Prostate gland (tissue), 2 donors: ENCODE data around the gene TMEM140.

Experiments used
- POLR2A ChIP-seq: fragments of 450-650 bp; IDR thresholded peaks from one replicate; pipeline ENCODE4 v1.6.1; 2016; ENCODE audit warnings: antibody characterized with exemption, mild to moderate bottlenecking
- POLR2AphosphoS5 ChIP-seq: sonication (generic); formaldehyde crosslinking; IDR thresholded peaks from one replicate; pipeline ENCODE4 v1.6.1; 2017; ENCODE audit warnings: antibody characterized with exemption
- TF ChIP-seq, protein P1 (sequence below), 4 experiments: fragments of 200-600 bp in 2 of 4; fragments of 450-650 bp in 2 of 4; sonication (generic) in 2 of 4; IDR thresholded peaks; 1 replicate in 3 of 4; 2 replicates in 1 of 4; pipeline ENCODE4 v1.5.1; 2016 to 2019; ENCODE audit warnings: antibody characterized with exemption in 4 of 4, mild to moderate bottlenecking in 2 of 4, moderate library complexity in 2 of 4

DNA sequence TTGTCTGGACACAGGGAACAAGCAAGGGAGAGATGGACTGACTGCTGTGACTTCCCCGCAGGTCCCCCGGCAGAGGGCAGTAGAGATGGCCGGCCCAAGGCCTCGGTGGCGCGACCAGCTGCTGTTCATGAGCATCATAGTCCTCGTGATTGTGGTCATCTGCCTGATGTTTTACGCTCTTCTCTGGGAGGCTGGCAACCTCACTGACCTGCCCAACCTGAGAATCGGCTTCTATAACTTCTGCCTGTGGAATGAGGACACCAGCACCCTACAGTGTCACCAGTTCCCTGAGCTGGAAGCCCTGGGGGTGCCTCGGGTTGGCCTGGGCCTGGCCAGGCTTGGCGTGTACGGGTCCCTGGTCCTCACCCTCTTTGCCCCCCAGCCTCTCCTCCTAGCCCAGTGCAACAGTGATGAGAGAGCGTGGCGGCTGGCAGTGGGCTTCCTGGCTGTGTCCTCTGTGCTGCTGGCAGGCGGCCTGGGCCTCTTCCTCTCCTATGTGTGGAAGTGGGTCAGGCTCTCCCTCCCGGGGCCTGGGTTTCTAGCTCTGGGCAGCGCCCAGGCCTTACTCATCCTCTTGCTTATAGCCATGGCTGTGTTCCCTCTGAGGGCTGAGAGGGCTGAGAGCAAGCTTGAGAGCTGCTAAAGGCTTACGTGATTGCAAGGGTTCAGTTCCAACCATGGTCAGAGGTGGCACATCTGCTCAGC is 16.6 kb downstream of the TMEM140 start:
- TF ChIP-seq, protein P1, sequence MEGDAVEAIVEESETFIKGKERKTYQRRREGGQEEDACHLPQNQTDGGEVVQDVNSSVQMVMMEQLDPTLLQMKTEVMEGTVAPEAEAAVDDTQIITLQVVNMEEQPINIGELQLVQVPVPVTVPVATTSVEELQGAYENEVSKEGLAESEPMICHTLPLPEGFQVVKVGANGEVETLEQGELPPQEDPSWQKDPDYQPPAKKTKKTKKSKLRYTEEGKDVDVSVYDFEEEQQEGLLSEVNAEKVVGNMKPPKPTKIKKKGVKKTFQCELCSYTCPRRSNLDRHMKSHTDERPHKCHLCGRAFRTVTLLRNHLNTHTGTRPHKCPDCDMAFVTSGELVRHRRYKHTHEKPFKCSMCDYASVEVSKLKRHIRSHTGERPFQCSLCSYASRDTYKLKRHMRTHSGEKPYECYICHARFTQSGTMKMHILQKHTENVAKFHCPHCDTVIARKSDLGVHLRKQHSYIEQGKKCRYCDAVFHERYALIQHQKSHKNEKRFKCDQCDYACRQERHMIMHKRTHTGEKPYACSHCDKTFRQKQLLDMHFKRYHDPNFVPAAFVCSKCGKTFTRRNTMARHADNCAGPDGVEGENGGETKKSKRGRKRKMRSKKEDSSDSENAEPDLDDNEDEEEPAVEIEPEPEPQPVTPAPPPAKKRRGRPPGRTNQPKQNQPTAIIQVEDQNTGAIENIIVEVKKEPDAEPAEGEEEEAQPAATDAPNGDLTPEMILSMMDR (IDR thresholded peaks at IDR 0.05): no peak
- TF ChIP-seq POLR2A (no peak), POLR2AphosphoS5 (no peak)
